Activated naive CD4-positive, alpha-beta T cell treated with anti-CD3 and anti-CD28 coated beads, Interleukin-2, amount 50 U/mL, for 72 hours (primary cell): ENCODE data around the gene OPCML. TPM values are rescaled to one million over a fixed set of nuclear protein-coding genes. Genes with fewer than 3 reads are reported as not detected.

Experiments
- ATAC-seq, 2 donors: fragments of 150-1000 bp; cut with Tn5 transposase; 2 replicates each; pipeline ENCODE4 v1.10.0; 2021; ENCODE audit warnings: mild to moderate bottlenecking in 2 of 2, moderate library complexity in 2 of 2
- DNase-seq, 2 donors: peaks; one replicate each; pipeline ENCODE4 v3.0.0; 2021 to 2022; ENCODE audit warnings: low spot score in 2 of 2
- H3K27ac Mint-ChIP-seq, 2 donors: one replicate each; pipeline ENCODE4 v1.8.0; 2022; ENCODE audit warnings: mild to moderate bottlenecking in 2 of 2, mixed read lengths in 2 of 2
- H3K36me3 Mint-ChIP-seq, 2 donors: one replicate each; pipeline ENCODE4 v1.8.0; 2022; ENCODE audit warnings: mixed read lengths in 2 of 2
- H3K9me3 Mint-ChIP-seq, 2 donors: one replicate each; pipeline ENCODE4 v1.8.0; 2022; ENCODE audit warnings: mixed read lengths in 2 of 2
- total RNA-seq, 2 donors: library from RNA; stranded (reverse); gene quantifications; one replicate each; pipeline ENCODE4 v1.2.3, GENCODE V29; 2022

Gene OPCML
- total RNA-seq, 2 donors from 2014 or later: not detected

- Mint-ChIP-seq H3K36me3 (no peaks in the 10 kb centered on the region), H3K9me3 (peaks cover 12 to 22% of the 10 kb centered on the region in 2 donors), H3K27ac (no peak overlapping the region)
- no peak for ATAC-seq
- no peak for DNase-seq
Measured at GRCh38 chr11:132450631-132451030, 1081.7 kb downstream of the OPCML start.

GRCh38 chr11:132448334-132448995 lies 1083.8 kb downstream of the OPCML start:
- Mint-ChIP-seq H3K27ac (no peak overlapping the region), H3K9me3 (peaks cover 13 to 20% of the 10 kb centered on the region in 2 donors)
- no peak for ATAC-seq

GRCh38 chr11:132447761-132448160 lies 1084.5 kb downstream of the OPCML start:
- ATAC-seq: no peak
- no peak for DNase-seq
- no peaks in the 10 kb centered on the region for H3K36me3 Mint-ChIP-seq
- H3K27ac Mint-ChIP-seq: no peak overlapping the region
- peaks cover 13% of the 10 kb centered on the region in 2 donors for H3K9me3 Mint-ChIP-seq

More at GRCh38 chr11:132448334-132448995, 1083.8 kb downstream of the OPCML start:
- no peaks in the 10 kb centered on the region for H3K36me3 Mint-ChIP-seq
- no peak for DNase-seq

GRCh38 chr11:132445859-132446291 lies 1086.4 kb downstream of the OPCML start:
- no peak for ATAC-seq
- Mint-ChIP-seq H3K9me3 (peaks cover 9 to 11% of the 10 kb centered on the region in 2 donors), H3K36me3 (no peaks in the 10 kb centered on the region)

GRCh38 chr11:132444911-132445310 lies 1087.4 kb downstream of the OPCML start:
- DNase-seq (no peak), ATAC-seq (no peak)
- Mint-ChIP-seq H3K27ac (no peak overlapping the region), H3K9me3 (peaks cover 10 to 12% of the 10 kb centered on the region in 2 donors), H3K36me3 (peaks cover 0 to under 1% of the 10 kb centered on the region in 2 donors)

More at GRCh38 chr11:132445859-132446291, 1086.4 kb downstream of the OPCML start:
- no peak for DNase-seq
- no peak overlapping the region for H3K27ac Mint-ChIP-seq

GRCh38 chr11:132439711-132440255 lies 1092.5 kb downstream of the OPCML start:
- Mint-ChIP-seq H3K27ac (no peak overlapping the region), H3K36me3 (peaks cover 0 to 4% of the 10 kb centered on the region in 2 donors), H3K9me3 (peaks cover 13 to 18% of the 10 kb centered on the region in 2 donors)
- no peak for ATAC-seq
- DNase-seq: no peak

GRCh38 chr11:132438418-132438817 lies 1093.9 kb downstream of the OPCML start:
- DNase-seq (no peak), ATAC-seq (no peak)
- Mint-ChIP-seq H3K9me3 (peaks cover 13 to 18% of the 10 kb centered on the region in 2 donors), H3K36me3 (peaks cover 0 to 4% of the 10 kb centered on the region in 2 donors), H3K27ac (no peak overlapping the region)

GRCh38 chr11:132430429-132431062 lies 1101.8 kb downstream of the OPCML start:
- peaks cover 0 to 5% of the 10 kb centered on the region in 2 donors for H3K36me3 Mint-ChIP-seq
- ATAC-seq (no peak), DNase-seq (no peak)
- H3K9me3 Mint-ChIP-seq: peaks cover 0 to 31% of the 10 kb centered on the region in 2 donors
- no peak overlapping the region for H3K27ac Mint-ChIP-seq

- DNase-seq: no peak
- ATAC-seq: no peak
- H3K27ac Mint-ChIP-seq: no peak overlapping the region
- H3K36me3 Mint-ChIP-seq: peaks cover 0 to 5% of the 10 kb centered on the region in 2 donors
- H3K9me3 Mint-ChIP-seq: peaks cover 2 to 31% of the 10 kb centered on the region in 2 donors
Measured at GRCh38 chr11:132429685-132430084, 1102.6 kb downstream of the OPCML start.

GRCh38 chr11:132427611-132428010 lies 1104.7 kb downstream of the OPCML start:
- DNase-seq (no peak), ATAC-seq (no peak)
- H3K27ac Mint-ChIP-seq: no peak overlapping the region
- peaks cover 4 to 31% of the 10 kb centered on the region in 2 donors for H3K9me3 Mint-ChIP-seq
- peaks cover 0 to 5% of the 10 kb centered on the region in 2 donors for H3K36me3 Mint-ChIP-seq

- ATAC-seq (no peak), DNase-seq (no peak)
- Mint-ChIP-seq H3K9me3 (peaks cover 7 to 23% of the 10 kb centered on the region in 2 donors), H3K36me3 (peaks cover 0 to 5% of the 10 kb centered on the region in 2 donors), H3K27ac (no peak overlapping the region)
Measured at GRCh38 chr11:132424433-132424832, 1107.9 kb downstream of the OPCML start.

GRCh38 chr11:132423266-132423665 lies 1109.0 kb downstream of the OPCML start:
- Mint-ChIP-seq H3K27ac (no peak overlapping the region), H3K9me3 (peaks cover 7 to 19% of the 10 kb centered on the region in 2 donors), H3K36me3 (no peaks in the 10 kb centered on the region)
- ATAC-seq (no peak), DNase-seq (no peak)

GRCh38 chr11:132422722-132423121 lies 1109.6 kb downstream of the OPCML start:
- DNase-seq: no peak
- Mint-ChIP-seq H3K36me3 (no peaks in the 10 kb centered on the region), H3K9me3 (peaks cover 7 to 15% of the 10 kb centered on the region in 2 donors), H3K27ac (no peak overlapping the region)
- no peak for ATAC-seq

- Mint-ChIP-seq H3K36me3 (no peaks in the 10 kb centered on the region), H3K27ac (no peak overlapping the region), H3K9me3 (peaks cover 13 to 18% of the 10 kb centered on the region in 2 donors)
- ATAC-seq (no peak), DNase-seq (no peak)
Measured at GRCh38 chr11:132421555-132421954, 1110.7 kb downstream of the OPCML start.

- ATAC-seq (no peak), DNase-seq (no peak)
- H3K27ac Mint-ChIP-seq: no peak overlapping the region
- H3K36me3 Mint-ChIP-seq: no peaks in the 10 kb centered on the region
- H3K9me3 Mint-ChIP-seq: peaks cover 20 to 22% of the 10 kb centered on the region in 2 donors
Measured at GRCh38 chr11:132414451-132414850, 1117.8 kb downstream of the OPCML start.

GRCh38 chr11:132410383-132410782 lies 1121.9 kb downstream of the OPCML start:
- no peak overlapping the region for H3K27ac Mint-ChIP-seq

GRCh38 chr11:132409573-132410355 lies 1122.5 kb downstream of the OPCML start:
- peaks cover 22% of the 10 kb centered on the region in 2 donors for H3K9me3 Mint-ChIP-seq

More at GRCh38 chr11:132410383-132410782, 1121.9 kb downstream of the OPCML start:
- no peak for DNase-seq
- peaks cover 19 to 22% of the 10 kb centered on the region in 2 donors for H3K9me3 Mint-ChIP-seq
- ATAC-seq: no peak
- H3K36me3 Mint-ChIP-seq: no peaks in the 10 kb centered on the region

More at GRCh38 chr11:132409573-132410355, 1122.5 kb downstream of the OPCML start:
- Mint-ChIP-seq H3K27ac (no peak overlapping the region), H3K36me3 (no peaks in the 10 kb centered on the region)
- no peak for DNase-seq
- no peak for ATAC-seq
